NCI-H1417 (cell line): ENCODE results near the gene PDE10A.
"Not testable (repeated sequence)": the region's sequence is repeated elsewhere in the genome, so short reads cannot be mapped to it uniquely, and the experiment has no call there.

Experiments
- DNase-seq, 3 experiments: peaks; one replicate each; lab custom pipeline; 2025; lab: John Stamatoyannopoulos, UW

Gene PDE10A

DNA sequence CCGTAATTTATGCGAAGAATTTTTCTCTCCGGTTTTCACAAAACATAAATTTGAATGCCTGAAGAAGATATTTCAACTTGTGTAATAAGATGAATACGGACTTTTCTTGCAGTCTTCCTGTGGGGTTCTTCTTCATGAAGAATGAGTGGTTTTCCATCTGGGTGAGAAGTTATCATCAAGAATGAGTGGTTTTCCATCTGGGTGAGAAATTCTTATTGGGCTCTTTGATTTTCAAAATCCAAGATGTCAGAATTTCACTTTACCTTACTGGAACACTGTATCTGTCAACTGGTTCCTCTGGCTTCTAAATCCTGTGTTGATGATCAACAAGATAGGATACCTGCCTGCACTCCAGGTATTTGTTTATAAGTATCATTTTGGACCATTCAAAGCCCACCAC is 193.6 kb downstream of the PDE10A start:
- no peak for DNase-seq

DNA sequence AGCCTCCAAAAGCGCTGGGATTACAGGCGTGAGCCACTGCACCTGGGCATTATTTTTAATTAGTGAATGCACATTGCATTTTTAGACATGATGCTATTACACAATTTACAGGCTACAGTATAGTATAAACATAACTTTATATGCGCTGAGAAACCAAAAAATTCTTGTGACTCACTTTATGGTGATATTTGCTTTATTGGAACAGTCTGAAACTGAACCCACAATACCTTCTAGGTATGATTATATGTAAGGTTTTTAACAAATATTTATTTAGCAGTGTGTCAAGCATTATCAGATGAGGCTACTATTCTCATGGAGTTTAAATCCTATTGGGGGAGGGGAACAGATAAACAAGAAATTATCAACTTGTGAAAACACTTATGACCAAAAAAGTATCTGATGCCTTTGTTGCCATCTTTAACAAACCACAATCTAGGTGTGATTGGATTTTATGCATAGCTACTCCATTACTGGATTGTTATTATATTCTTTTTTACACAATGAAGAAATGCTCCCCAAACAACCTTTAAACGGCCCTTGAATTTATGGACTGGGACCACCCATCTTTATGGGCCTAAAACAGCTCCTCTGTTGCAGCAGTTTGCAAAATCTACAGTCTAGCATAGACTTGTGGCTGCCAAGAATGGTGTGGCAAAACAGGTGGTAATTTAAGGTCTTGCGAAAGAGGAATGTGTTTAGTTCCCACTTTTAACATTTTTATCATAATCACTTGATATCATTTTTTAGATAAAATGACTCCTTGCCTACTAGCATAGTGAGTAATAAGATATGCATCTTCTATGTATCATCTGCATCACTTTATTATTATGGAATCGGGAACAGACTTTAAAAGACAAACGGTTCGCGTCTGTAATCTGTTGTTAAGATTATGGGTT is 194.5 kb downstream of the PDE10A start:
- no peak for DNase-seq

DNA sequence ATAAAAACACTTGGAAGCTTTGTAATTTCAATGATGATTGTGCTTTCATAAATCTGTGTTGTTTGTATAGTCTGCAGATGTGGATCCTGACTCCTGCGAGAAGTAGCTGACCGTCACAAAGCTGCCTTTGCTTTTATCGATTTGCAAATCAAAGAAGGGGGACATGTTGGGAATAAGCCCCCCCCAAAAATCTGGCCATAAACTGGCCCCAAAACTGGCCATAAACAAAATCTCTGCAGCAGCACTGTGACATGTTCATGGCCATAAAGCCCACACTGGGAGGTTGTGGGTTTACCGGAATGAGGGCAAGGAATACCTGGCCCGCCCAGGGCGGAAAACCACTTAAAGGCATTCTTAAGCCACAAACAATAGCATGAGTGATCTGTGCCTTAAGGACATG is 199.5 kb downstream of the PDE10A start:
- not testable (repeated sequence) for DNase-seq

DNA sequence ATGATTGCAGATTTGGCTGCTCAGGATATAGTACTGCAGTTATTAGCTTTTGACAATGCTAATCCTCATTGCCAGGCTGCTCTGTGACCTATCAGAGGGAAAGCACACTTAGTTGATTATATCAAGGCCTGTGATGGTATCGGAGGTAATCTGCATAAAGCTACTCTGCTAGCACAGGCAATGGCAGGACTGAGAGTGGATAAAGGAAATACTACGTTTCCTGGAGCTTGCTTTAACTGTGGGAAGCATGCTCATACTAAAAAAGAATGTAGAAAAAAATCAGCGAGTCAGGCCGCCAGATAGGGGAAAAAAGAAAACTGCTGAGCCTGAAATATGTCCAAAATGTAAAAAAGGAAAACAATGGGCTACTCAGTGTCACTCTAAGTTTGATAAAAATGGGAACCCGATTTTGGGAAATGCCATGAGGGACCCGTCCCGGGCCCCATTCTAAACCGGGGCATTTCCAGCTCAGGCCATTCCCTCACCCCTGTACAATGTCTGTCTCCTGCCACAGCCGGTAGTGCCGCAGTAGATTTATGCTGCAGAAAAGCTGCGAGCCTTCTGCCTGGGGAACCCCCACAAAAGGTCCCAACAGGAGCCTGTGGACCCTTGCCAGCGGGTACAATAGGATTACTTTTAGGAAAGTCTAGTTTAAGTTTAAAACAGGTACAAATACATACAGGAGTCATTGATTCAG is 203.3 kb downstream of the PDE10A start:
- DNase-seq: not testable (repeated sequence)

DNA sequence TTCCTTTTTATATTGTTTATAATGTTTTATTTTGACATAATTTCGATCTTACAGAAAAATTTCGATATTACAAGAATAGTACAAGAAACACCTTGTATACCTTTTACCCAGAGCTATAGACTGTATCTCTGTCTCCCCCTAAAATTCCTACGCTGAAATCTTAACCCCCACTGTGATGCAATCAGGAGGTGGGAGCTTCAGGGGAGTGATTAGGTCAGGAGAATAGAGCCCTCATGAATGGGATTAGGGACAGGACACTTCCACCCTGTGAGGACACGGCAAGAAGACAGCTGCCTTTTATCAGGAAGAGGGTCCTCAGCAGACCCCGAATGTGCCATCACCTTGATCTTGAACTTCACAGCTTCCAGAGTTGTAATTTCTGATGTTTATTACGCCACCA is 204.9 kb downstream of the PDE10A start:
- DNase-seq: no peak

DNA sequence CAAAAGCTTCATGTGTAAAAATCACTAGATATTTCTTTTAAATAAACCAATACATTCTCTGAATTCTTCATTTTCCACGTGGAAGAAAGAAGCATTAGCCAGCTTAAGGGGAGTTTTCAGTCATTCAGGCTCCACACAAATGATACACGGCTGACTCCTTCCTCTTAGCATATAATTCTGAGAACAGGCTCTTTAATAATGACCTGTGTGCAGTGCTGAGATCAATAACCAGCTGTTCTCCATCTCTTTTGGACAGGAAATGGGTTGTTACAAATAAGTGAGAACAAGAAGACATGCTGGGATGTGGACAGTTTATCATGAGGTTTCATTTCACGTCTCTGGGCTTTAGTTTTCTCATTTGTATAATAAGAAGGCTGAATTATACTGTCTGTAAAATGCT is 206.8 kb downstream of the PDE10A start:
- peak in 1 of 3 experiments; percentile 8 for DNase-seq

DNA sequence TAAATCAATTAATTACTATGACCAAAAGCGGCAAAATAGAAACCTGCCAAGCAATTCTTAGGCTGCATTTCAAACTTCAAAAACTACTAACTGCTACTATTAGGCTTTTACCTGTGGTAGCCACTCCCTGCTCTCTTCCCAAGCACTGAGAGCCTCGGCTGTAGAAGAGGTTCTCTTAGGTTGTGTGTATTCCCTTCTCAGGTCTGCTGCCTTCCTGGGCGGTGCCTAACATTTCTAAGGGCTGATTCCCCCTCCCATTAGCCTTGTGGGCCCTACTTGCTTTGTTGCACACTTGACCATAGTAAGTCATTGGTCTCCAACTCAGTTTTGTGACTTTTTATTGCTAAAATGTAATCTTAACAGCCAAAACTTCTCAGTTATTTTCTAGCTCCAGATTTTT is 207.6 kb downstream of the PDE10A start:
- no peak for DNase-seq

DNA sequence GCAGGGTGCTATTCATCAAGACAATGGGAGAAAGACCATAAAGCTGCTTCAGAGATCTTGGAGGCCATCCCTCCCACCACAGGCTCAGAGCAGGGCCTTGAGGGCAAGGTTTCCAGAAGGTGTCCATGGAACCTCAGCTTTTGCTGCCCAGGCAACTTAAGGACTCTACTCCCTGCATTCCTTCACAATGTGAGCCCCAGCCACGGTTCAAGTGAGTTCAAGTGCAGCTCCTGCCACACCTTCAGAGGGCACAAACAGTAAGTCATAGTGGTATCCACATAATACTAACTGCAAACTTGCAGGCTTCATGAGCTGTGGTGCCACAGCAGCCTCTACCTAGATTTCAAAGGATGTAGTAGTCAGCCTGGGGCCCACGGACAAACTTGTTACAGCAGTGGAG is 209.6 kb downstream of the PDE10A start:
- DNase-seq: no peak

DNA sequence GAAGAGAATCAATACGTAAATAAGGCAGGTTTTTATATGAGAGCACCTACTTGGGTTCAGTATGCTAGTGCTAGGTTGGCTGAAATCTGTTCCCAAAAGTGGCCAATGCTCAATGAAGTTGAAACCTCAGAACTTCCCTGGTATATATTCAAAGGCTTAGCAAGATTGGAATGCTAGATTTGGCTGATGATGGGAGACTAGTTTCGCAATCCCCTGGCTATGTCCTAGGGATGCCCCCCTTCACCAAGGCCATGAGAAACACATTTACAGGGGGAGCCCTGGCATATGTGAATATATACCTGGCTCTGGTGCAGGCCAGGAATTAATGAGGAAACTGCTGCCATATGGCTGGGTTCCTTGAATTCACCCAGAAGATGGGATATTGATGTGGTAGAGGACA is 211.2 kb downstream of the PDE10A start:
- DNase-seq: no peak

DNA sequence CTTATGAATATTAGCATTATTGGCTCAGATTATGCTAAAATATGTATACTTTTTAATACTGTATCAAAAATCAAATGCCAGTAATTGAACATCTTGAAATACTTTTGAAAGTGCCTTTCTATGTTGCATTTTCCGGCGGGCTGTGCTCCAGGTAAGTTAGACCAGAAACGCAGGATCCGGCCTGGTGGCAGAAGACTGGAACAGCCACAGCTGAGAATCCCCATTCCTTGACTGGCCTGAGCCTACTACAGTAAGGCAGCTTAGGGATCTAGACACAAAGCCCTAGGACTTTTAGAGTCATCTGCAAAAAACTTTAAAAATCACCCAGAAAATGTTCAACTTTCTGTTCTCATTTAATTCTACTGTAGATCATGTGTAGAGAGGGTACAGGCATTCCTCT is 214.8 kb downstream of the PDE10A start:
- no peak for DNase-seq

DNA sequence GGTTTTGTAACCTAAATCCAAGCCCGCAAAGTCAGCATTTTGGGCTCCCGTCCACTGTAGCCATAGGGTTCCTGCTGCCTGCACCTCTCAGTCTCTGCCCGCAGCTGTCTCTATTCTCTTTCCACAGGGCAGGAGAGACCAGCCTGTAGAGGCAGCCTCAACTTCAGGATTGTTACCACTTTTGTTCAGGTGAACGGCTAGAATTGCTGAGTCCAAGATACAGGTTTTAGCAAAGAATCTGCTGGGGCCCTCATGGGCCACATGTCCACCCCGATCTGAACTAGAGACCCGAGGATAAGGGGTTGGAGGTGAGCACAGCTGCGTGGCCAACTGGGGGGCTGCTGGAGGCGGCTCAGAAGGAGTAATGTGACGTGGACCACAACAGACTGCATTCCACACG is 215.9 kb downstream of the PDE10A start:
- no peak for DNase-seq

DNA sequence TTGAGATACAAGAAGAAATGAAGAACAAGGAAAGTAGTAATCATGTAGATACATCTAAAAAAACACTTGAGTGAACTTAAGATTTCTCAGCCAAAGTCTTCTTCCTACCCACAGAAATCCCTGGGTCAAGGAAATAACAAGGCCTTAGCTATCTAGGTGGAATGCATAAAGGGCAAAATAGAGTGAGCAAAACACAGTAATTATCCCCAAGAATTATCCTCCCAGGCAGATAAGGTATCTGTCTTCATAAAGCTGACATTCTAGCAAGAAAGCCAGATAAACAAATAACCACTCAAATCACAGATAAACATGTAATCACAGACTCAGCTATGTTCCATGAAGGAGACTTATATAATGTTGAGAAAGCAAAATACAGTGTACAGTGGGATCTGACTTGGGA is 216.7 kb downstream of the PDE10A start:
- DNase-seq: no peak

DNA sequence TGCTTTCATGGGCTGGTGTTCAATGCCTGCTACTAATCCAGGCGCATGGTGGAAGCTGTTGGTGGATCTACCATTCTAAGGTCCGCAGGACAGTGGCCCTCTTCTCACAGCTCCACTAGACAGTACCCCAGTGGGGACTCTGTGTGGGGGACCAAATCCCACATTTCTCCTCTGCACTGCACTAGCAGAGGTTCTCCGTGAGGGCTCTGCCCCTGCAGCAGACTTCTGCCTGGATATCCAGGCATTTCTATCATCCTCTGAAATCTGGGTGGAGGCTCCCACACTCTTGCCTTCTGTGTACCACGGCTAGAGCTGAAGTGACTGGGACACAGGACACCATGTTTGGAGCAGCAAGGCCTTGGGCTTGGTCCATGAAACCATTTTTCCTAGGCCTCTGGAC is 219.6 kb downstream of the PDE10A start:
- no peak for DNase-seq

DNA sequence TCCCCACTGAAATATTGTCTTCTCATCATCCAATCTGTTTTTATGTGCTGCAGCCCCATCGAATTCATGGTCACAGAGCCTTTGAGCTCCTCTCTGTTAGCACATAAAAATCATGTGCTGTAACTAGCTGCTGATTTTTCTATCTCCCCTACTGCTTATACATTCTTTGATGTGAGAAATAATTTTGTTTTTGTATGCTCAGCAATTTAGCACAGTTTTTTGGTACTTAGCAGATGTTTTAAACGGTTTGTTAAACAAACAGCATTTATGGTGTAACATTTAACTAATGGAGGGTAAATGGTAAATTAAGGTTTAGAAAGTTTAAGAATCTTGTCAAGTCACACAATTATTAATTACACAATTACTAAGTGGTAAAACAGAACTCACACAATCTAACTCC is 221.9 kb downstream of the PDE10A start:
- DNase-seq: no peak

DNA sequence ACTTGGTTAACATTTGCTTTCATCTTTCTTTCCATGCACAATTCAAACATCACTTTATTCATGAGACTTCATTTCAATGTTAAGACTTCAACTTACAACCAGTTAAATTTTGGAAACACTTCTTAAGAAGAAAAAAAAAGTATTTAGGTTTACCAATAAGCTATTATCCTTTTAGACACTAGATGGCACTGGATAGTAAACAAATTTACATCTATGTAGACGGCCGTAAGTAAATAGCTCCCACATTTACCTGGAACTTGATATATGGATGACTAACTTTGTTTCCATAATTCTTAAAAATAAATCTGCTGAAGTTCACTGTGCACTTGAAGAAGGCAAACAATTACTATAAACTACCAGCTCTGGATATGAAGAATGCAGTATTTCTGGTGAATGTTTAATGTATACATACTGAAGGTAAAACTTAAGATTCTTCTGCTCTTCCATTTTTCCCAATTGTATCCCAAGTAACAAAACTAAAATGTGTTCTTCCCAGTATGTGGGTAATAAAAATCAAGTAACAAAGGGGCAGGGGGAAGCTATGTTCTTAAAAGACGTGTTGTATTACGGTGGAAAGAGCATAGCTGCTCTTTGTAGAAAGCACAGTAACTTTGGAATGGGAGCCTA is 223.0 kb downstream of the PDE10A start:
- DNase-seq: peak in 1 of 3 experiments; percentile 59

DNA sequence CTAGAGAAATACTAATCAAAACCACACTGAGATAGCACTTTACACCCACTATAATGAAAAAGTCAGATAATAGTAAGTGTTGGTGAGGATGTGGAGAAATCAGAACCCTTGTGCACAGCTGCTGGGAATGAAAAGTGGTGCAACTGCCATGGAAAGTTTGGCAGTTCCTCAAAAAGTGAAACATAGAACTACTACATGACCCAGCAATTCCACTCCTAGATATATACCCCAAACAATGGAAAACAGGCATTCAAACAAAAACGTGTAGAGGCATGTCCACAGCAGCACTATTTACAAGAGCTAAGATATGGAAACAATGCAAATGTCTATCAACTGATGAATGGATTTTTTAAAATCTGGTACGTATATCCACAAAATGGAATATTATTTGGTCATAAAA is 236.1 kb downstream of the PDE10A start:
- no peak for DNase-seq

DNA sequence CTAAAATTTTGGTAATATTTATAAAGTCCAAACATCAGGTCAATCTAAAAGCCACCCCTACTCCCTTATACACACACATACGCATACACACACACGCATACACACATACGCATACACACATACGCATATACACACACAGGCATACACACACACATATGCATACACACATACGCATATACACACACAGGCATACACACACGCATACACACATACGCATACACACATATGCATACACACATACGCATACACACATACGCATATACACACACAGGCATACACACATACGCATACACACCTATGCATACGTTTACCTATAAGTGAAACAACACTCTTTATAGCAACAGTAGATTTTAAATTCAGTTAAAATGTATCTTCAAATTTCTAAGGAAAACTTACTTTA is 240.8 kb downstream of the PDE10A start:
- no peak for DNase-seq

DNA sequence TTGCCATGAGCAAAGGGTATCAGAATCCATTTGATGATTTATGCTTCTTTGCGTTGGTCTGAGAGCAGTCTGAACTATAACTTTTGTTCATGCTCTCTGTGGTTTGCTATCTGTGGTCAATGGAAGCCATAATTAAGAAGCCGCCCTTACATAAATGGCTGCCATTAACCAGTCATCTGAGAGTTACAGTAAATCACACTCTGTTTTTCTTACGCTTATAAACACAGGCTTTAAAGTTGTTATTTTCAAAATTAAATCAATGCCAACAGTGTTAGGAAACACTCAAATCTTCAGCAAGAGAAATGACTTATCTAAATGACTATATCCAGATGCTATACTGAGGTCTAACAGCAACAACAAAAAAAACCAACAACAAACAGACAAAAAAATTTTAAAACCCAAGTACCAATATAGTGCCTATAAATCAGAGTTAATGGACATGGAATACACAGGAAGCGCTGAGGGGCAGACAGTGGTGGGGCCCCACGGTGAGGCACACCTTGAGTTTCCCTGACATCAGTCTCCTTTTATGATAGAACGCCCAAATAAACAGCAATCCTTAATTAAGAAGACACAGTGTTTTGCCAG is 245.7 kb downstream of the PDE10A start:
- peak in 1 of 3 experiments; percentile 48 for DNase-seq

DNA sequence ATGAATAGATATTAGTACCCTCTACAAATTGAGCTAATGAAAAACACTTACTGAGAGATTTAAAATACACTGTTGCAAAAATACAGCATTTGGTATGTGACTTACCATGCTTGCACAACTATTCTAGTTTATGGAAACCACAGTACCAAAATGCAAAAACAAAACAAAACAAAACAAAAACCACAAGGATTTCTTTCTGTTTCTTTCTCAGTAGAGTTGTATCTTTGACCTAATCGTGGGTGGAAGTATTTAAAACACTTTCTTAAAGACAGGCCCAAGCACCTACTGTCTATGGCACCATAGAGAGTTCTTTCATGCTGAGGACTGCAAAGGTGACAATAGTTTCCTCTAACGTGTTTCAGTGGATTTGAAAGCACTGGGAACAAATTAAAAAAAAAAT is 258.3 kb downstream of the PDE10A start:
- no peak for DNase-seq

DNA sequence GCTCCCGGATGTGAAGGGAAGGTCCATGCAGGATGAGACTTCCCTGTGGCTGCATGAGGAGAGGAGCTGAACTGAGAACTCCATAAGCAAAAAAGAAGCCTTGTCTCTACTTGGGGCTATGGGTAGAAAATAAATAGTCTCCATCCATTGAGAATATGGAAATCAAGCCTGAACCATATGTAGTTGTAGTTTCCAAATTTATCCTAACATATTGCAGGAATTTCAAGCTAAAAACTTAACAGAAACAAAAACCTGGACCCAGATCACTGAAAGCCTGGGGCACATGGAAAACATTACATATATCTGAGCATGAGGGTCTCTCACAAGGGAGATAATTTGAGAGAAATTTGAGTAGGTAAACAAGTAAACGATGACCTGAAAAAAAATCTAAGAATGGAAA is 258.7 kb downstream of the PDE10A start:
- no peak for DNase-seq

DNA sequence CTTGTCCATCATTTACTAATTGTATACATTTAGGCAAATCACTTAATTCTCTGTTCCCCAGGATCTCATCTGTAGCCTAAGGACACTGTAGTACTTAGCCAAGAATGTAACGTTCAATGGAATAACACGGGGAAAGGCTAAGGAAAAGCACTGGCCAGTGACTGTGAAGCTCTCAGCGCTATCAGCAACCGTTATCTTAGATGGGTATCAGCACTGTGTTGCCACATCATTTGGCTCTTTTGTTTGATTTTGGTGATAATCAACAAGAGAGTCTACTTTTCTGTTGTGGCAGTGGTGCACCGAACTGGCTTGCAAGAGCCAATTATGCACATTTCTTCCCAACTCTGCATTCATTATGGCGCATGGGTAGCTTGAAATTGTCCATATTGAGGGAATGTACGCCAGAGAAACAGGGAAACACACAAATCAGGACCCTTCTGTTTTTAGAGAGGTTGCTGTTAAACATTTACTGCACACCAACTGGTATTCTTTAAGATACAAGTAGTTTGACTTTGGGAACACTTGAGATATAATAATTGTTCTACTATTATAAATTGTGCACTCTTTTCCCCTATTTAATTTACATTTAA is 259.9 kb downstream of the PDE10A start:
- no peak for DNase-seq

DNA sequence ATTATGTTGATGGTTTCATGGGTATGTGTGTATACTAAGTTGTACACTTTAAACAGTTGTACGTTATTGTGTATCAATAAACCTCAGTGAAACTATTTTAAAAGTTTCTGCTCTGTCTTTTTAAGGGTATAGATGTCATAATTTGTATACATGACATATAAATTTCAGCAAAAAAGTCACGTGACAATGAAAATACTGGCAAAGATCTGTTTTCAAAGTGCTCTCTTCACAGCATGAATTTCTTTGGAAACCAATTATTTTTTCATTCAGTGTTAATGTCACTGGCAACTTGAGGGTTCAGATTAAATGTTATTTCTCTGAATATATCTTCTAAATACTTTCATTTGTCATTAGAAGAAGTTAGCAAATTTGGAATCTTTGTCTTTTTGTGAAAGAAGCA is 261.9 kb downstream of the PDE10A start:
- no peak for DNase-seq
